Neural progenitor cell (in vitro differentiated cells): ENCODE data around the gene SNX20. TPM values are rescaled to one million over a fixed set of nuclear protein-coding genes. Genes with fewer than 3 reads are reported as not detected.

Source experiments
- DNase-seq: peaks from one replicate; pipeline ENCODE4 v3.0.0-alpha.2; 2016; ENCODE audit warnings: low spot score
- H2AFZ ChIP-seq: fragments of 200-600 bp; sonication (generic); replicated peaks from 2 replicates; pipeline ENCODE4 v1.6.1; 2016; ENCODE audit warnings: antibody characterized with exemption
- H3F3A ChIP-seq: fragments of 200-600 bp; sonication (generic); 2 replicates; pipeline ENCODE4 v1.6.1; 2016; ENCODE audit warnings: antibody characterized with exemption, low read depth
- H3K27ac ChIP-seq: fragments of 200-600 bp; sonication (generic); 2 replicates; pipeline ENCODE4 v1.5.1; 2016; ENCODE audit warnings: mild to moderate bottlenecking
- H3K27me3 ChIP-seq: fragments of 200-600 bp; sonication (generic); 2 replicates; pipeline ENCODE4 v1.6.1; 2016; ENCODE audit warnings: mild to moderate bottlenecking, moderate library complexity
- H3K36me3 ChIP-seq: fragments of 200-600 bp; sonication (generic); 2 replicates; pipeline ENCODE4 v1.5.1; 2016
- H3K4me1 ChIP-seq: fragments of 200-600 bp; sonication (generic); 2 replicates; pipeline ENCODE4 v1.6.1; 2016; ENCODE audit warnings: mixed run types
- H3K4me2 ChIP-seq: fragments of 200-600 bp; sonication (generic); 2 replicates; pipeline ENCODE4 v1.6.1; 2016
- H3K4me3 ChIP-seq: fragments of 200-600 bp; sonication (generic); 2 replicates; pipeline ENCODE4 v1.5.1; 2016
- H3K79me2 ChIP-seq: fragments of 200-600 bp; sonication (generic); 2 replicates; pipeline ENCODE4 v1.6.1; 2016; ENCODE audit warnings: low read depth
- H3K9ac ChIP-seq: fragments of 200-600 bp; sonication (generic); 2 replicates; pipeline ENCODE4 v1.6.1; 2016
- H3K9me3 ChIP-seq: fragments of 200-600 bp; sonication (generic); 2 replicates; pipeline ENCODE4 v1.5.1; 2016; ENCODE audit warnings: low read depth
- H4K20me1 ChIP-seq: fragments of 200-600 bp; sonication (generic); 2 replicates; pipeline ENCODE4 v1.6.1; 2016; ENCODE audit warnings: low read depth
- H3K27ac Mint-ChIP-seq: 3 replicates; pipeline ENCODE4 v1.8.0; 2021; ENCODE audit warnings: mixed read lengths
- H3K27me3 Mint-ChIP-seq: 2 replicates; pipeline ENCODE4 v1.8.0; 2022; ENCODE audit warnings: low read depth, mild to moderate bottlenecking, inconsistent platforms, moderate library complexity, mixed read lengths; ENCODE audit not compliant: insufficient read depth
- H3K36me3 Mint-ChIP-seq: 3 replicates; pipeline ENCODE4 v1.8.0; 2021; ENCODE audit warnings: mixed read lengths
- H3K4me1 Mint-ChIP-seq: 3 replicates; pipeline ENCODE4 v1.8.0; 2021; ENCODE audit warnings: mixed read lengths
- H3K4me3 Mint-ChIP-seq: 3 replicates; pipeline ENCODE4 v1.8.0; 2021; ENCODE audit warnings: mild to moderate bottlenecking, moderate library complexity, mixed read lengths
- H3K9me3 Mint-ChIP-seq: 3 replicates; pipeline ENCODE4 v1.8.0; 2020; ENCODE audit warnings: mixed read lengths
- CTCF ChIP-seq: fragments of 200-600 bp; sonication (generic); IDR thresholded peaks from 2 replicates; pipeline ENCODE4 v1.5.1; 2017; ENCODE audit warnings: antibody characterized with exemption, mild to moderate bottlenecking
- EZH2 ChIP-seq: fragments of 200-600 bp; sonication (generic); IDR thresholded peaks from 2 replicates; pipeline ENCODE4 v1.6.1; 2017; ENCODE audit warnings: antibody characterized with exemption, mild to moderate bottlenecking, moderate library complexity
- EZH2phosphoT487 ChIP-seq: fragments of 200-600 bp; sonication (generic); IDR thresholded peaks from 2 replicates; pipeline ENCODE4 v1.6.1; 2017; ENCODE audit warnings: antibody characterized with exemption
- total RNA-seq: library from RNA; depleted of rRNA; stranded (reverse); fragments of >200 nt; gene quantifications from 2 replicates; pipeline ENCODE4 v1.2.3, GENCODE V29; 2015; ENCODE audit warnings: low replicate concordance

Gene SNX20
- total RNA-seq, 1 donor from 2014 or later, result not detected

- H3K9me3 ChIP-seq, result no peaks in the 10 kb centered on the region
- H3K4me1 Mint-ChIP-seq, result no peaks in the 10 kb centered on the region
- H2AFZ ChIP-seq, result no peak overlapping the region
- no peaks in the 10 kb centered on the region for H3K27me3 ChIP-seq
- no peak overlapping the region for H3K27ac ChIP-seq
- no peak overlapping the region for H3K4me3 ChIP-seq
- no peak for DNase-seq
- peaks cover 21% of the 10 kb centered on the region for H3K9me3 Mint-ChIP-seq
- peaks cover 5% of the 10 kb centered on the region for H3K4me1 ChIP-seq
- TF ChIP-seq EZH2 (no peak), CTCF (no peak), EZH2phosphoT487 (no peak)
- no peaks in the 10 kb centered on the region for H3K36me3 ChIP-seq
- H3K27ac Mint-ChIP-seq, result no peak overlapping the region
- no peak overlapping the region for H3K9ac ChIP-seq
- no peaks in the 10 kb centered on the region for H3K79me2 ChIP-seq
- H3K4me2 ChIP-seq, result no peak overlapping the region
- peaks cover 2% of the 10 kb centered on the region for H3K36me3 Mint-ChIP-seq
- H4K20me1 ChIP-seq, result no peaks in the 10 kb centered on the region
- peaks cover 3% of the 10 kb centered on the region for H3K27me3 Mint-ChIP-seq
- H3F3A ChIP-seq, result no peaks in the 10 kb centered on the region
- H3K4me3 Mint-ChIP-seq, result no peak overlapping the region
These were observed 23.1 kb upstream of the SNX20 start for GRCh38 chr16:50704245-50704644.

GRCh38 chr16:50702725-50703124 is 21.6 kb upstream of the SNX20 start:
- Histone ChIP-seq H3K4me2 (no peak overlapping the region), H3K79me2 (no peaks in the 10 kb centered on the region), H3K9ac (no peak overlapping the region), H2AFZ (no peak overlapping the region), H3K27ac (no peak overlapping the region), H3K4me3 (no peak overlapping the region), H3K4me1 (peaks cover 5% of the 10 kb centered on the region), H3F3A (no peaks in the 10 kb centered on the region), H4K20me1 (no peaks in the 10 kb centered on the region), H3K9me3 (no peaks in the 10 kb centered on the region), H3K36me3 (no peaks in the 10 kb centered on the region), H3K27me3 (no peaks in the 10 kb centered on the region)
- TF ChIP-seq EZH2, result no peak
- no peak for DNase-seq
- H3K36me3 Mint-ChIP-seq, result peaks cover 2% of the 10 kb centered on the region
- H3K27ac Mint-ChIP-seq, result no peak overlapping the region
- peaks cover 21% of the 10 kb centered on the region for H3K9me3 Mint-ChIP-seq
- no peak overlapping the region for H3K4me3 Mint-ChIP-seq
- peaks cover 3% of the 10 kb centered on the region for H3K27me3 Mint-ChIP-seq
- H3K4me1 Mint-ChIP-seq, result peaks cover 5% of the 10 kb centered on the region

GRCh38 chr16:50699326-50700159 is 18.4 kb upstream of the SNX20 start:
- H3K4me3 Mint-ChIP-seq, result no peak overlapping the region
- no peak for DNase-seq

More at GRCh38 chr16:50699326-50700159, 18.4 kb upstream of the SNX20 start:
- H3F3A ChIP-seq, result no peaks in the 10 kb centered on the region
- no peak overlapping the region for H3K9ac ChIP-seq
- Mint-ChIP-seq H3K27ac (no peak overlapping the region), H3K9me3 (peaks cover 10% of the 10 kb centered on the region), H3K27me3 (peaks cover 2% of the 10 kb centered on the region), H3K4me1 (peaks cover 21% of the 10 kb centered on the region), H3K36me3 (no peaks in the 10 kb centered on the region)
- H2AFZ ChIP-seq, result no peak overlapping the region
- H3K9me3 ChIP-seq, result no peaks in the 10 kb centered on the region
- H3K27ac ChIP-seq, result no peak overlapping the region
- H4K20me1 ChIP-seq, result no peaks in the 10 kb centered on the region
- H3K4me3 ChIP-seq, result no peak overlapping the region
- peaks cover 7% of the 10 kb centered on the region for H3K27me3 ChIP-seq
- H3K36me3 ChIP-seq, result no peaks in the 10 kb centered on the region
- no peak for TF ChIP-seq CTCF
- no peak for TF ChIP-seq EZH2phosphoT487
- peaks cover 23% of the 10 kb centered on the region for H3K4me1 ChIP-seq
- no peak overlapping the region for H3K4me2 ChIP-seq
- no peaks in the 10 kb centered on the region for H3K79me2 ChIP-seq
